ENCODE results near the gene CNKSR1.

The CNKSR1 gene

GRCh38 chr1:26177182-26177684 lies at the start of gene CNKSR1:
TSS of gene CNKSR1 (plus strand) at chr1:26177491. CDS start at chr1:26177548, 57 bp downstream.
- peak in 1 of 3 experiments; percentile 37 for DNase-seq (ENCODE audit: low read depth in 3 of 3)

- DNase-seq (ENCODE audit: low read depth in 3 of 3) = no peak
Measured at GRCh38 chr1:26129778-26130177, 47.5 kb upstream of the CNKSR1 start.

- DNase-seq (ENCODE audit: low read depth in 3 of 3) = no peak
Measured at GRCh38 chr1:26130695-26131094, 46.6 kb upstream of the CNKSR1 start.

- DNase-seq (ENCODE audit: low read depth in 3 of 3) = no peak
Measured at GRCh38 chr1:26132128-26132833, 45.0 kb upstream of the CNKSR1 start.

- no peak for DNase-seq (ENCODE audit: low read depth in 3 of 3)
Measured at GRCh38 chr1:26132834-26133167, 44.5 kb upstream of the CNKSR1 start.

- no peak for DNase-seq (ENCODE audit: low read depth in 3 of 3)
Measured at GRCh38 chr1:26134466-26134865, 42.8 kb upstream of the CNKSR1 start.

GRCh38 chr1:26138974-26139558 lies 38.2 kb upstream of the CNKSR1 start:
- no peak for DNase-seq (ENCODE audit: low read depth in 3 of 3)

GRCh38 chr1:26142159-26142558 lies 35.1 kb upstream of the CNKSR1 start:
- no peak for DNase-seq (ENCODE audit: low read depth in 3 of 3)

GRCh38 chr1:26145041-26145959 lies 32.0 kb upstream of the CNKSR1 start:
- DNase-seq (ENCODE audit: low read depth in 3 of 3) = peak; percentile 43 to 64 (median 55)

- DNase-seq (ENCODE audit: low read depth in 3 of 3) = no peak
Measured at GRCh38 chr1:26145960-26146294, 31.4 kb upstream of the CNKSR1 start.

GRCh38 chr1:26148887-26149286 lies 28.4 kb upstream of the CNKSR1 start:
- DNase-seq (ENCODE audit: low read depth in 3 of 3) = no peak

GRCh38 chr1:26153966-26154532 lies 23.2 kb upstream of the CNKSR1 start:
- no peak for DNase-seq (ENCODE audit: low read depth in 3 of 3)

- DNase-seq (ENCODE audit: low read depth in 3 of 3) = no peak
Measured at GRCh38 chr1:26154750-26155149, 22.5 kb upstream of the CNKSR1 start.

GRCh38 chr1:26155370-26156284 lies 21.7 kb upstream of the CNKSR1 start:
- no peak for DNase-seq (ENCODE audit: low read depth in 3 of 3)

GRCh38 chr1:26156285-26157038 lies 20.8 kb upstream of the CNKSR1 start:
- DNase-seq (ENCODE audit: low read depth in 3 of 3) = no peak

GRCh38 chr1:26158271-26158907 lies 18.9 kb upstream of the CNKSR1 start:
- no peak for DNase-seq (ENCODE audit: low read depth in 3 of 3)

GRCh38 chr1:26158908-26159742 lies 18.2 kb upstream of the CNKSR1 start, which contains the start of gene FAM110D:
TSS of gene FAM110D (plus strand) at chr1:26159079. CDS start at chr1:26161292, 2,213 bp downstream.
- no peak for DNase-seq (ENCODE audit: low read depth in 3 of 3)

GRCh38 chr1:26159743-26160039 lies 17.6 kb upstream of the CNKSR1 start:
- no peak for DNase-seq (ENCODE audit: low read depth in 3 of 3)
